ENCODE results near the gene NEUROD6.

NEUROD6 gene

DNA sequence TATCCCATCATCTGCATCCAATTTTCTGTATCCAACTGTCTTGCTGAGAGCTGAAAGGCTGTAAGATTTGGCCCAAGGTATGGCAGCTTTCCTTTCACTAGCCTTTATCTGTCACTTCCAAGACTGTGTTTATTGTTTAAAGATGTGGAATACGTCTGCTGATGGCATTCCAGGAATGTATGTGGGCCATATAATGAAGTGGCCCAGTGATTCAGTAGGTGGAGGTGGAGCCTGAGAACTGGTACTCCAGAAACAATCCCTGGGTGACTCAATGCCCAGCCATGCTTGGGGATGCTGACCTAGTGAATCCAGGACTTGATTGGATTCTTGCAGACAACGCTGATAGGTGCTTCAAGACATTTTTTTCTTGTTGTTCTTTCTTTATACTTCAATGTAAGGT lies 13.5 kb downstream of the NEUROD6 start:
- no peak for DNase-seq

DNA sequence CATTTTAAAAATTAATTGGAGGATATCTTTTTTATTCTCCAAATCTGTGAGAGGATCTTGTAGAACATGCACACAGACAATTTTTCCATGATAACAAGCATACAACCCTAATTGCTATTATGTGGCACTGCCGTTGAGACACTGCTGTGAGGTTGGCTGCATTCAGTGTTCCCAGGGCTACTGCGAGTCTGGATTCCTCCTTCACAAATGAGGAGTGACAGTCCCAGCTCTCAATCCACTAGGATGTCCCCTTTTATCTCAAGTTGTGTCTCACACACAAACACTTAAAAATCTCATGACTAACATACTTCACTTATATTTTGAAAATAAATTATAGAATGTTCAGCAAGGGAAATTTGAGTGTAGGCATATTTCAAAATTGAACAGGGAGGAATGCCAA lies 14.1 kb downstream of the NEUROD6 start:
- DNase-seq, result no peak

DNA sequence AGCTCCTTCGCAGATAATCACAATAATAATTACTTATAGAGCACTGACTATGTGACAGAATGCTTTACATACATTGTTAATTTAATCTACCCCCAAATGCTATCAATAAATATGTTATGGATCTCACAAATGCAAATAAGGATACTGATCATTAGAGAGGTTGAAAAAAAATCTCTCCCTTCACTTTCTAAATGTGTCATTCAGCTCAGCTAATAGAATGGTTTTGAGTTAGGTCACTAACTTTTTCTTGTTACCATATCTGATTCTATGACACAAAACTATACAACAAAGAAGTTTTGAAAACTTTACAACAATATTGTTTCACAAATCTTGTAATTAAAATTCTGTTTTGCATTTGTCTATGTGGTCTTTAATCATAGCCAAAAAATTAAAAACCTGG lies 17.4 kb downstream of the NEUROD6 start:
- no peak for DNase-seq

DNA sequence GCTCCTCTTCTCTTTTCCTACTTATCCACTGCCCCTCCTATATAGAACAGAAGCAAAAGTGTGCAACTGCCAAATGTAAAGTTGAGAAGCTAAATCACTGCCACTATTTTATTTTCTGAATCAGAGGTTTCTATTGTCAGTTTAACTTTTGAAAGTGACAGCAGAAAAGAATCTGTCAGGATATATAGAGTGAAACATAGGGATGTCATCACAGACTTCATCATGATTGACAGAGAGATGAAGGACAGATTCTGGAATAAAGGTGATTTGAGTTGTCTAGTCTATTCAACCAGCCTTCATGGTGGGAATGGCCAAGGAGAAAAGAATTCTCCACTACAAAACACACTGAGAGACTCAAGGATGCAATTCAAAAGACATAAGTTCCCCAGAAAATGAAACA lies 19.9 kb downstream of the NEUROD6 start:
- no peak for DNase-seq

DNA sequence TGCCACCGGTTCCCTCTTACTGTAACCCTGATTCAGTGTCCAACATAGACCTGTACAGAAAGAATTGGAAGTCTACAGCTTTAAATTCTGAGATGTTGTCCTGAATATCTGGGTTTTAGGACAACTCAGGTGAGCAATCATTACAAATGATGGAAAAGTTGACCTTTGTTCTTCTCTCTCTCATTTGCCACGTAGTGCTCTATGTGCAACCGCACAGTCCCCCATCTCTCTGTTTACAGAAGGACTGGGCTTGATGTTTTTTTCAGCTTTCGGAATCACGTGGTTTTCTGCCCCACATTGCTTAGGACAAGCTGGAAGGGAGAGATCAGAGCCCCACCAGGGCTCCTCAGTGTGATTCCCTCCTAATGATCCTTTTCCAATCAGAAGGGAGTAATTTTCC lies 22.2 kb downstream of the NEUROD6 start:
- DNase-seq, result no peak

DNA sequence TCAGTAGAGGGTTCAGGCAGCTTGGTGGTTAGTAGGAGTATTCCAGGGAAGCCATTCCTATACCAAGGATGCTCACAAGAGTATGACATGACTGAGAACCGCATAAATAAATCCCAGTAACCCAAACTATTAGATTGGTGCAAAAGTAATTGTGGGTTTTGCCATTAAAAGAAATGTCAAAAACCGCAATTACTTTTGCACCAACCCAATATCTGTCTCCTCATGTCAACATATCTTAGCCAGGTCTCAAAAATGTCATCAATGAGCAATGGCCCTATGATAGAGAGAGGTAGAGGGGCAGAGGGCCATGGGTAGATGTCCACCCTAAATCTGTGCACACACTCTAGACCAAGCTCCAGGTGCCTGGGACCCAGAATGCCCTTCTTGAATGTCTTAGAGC lies 23.6 kb downstream of the NEUROD6 start:
- no peak for DNase-seq

DNA sequence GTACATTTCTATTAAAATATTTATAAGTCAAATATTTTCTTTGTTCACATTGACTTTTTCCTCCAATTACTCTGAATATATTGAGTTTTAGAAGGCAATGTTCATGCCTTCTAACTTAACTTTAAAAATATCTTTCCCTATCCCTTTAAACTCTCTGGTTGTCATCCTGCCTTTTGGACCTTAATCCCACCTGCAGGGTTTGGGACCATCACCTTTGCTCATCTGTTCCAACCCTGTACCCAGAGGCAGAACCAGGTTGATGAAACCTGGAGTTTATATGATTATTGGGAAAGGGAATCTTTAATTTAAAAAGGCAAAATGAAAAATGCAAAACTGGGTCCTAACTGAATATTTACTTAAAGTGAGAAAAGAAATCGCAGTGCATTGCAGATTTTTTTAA lies 24.8 kb downstream of the NEUROD6 start:
- DNase-seq, result no peak

DNA sequence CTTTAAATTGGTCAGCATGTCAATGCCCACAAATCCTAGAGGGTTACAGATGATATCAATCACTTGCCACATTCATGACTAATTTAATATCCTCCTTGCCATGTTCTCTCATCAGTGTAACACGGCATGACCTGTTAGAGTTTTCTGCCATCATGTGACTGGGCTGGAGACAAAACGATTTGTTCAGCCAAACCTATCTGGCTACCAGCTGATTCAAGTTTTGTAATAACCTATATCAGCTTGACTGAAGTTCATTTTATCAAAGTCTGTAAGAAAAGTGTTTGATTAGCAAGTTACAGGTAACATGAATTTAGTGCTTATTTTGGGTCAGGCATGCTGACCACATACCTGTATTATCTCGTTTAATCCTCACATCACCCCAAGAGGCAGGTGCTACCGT lies 25.7 kb downstream of the NEUROD6 start:
- no peak for DNase-seq

DNA sequence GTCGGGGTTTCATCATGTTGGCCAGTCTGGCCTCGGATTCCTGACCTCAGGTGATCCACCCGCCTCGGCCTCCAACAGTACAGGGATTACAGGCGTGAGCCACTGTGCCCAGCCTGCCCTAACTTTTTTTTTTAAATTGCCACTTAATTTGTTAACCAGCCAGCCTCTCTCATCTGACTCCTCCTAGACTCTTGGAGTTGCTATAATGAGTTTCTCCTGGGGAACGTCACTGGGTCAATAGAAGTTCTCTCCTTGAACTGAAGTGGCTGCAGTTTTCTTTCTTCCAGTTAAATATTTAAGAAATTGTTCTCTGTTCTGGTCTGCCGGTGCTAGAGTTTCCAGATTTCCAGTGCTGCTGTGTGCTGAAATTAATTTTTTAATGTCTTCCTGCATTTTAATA lies 27.6 kb downstream of the NEUROD6 start:
- DNase-seq, result no peak

DNA sequence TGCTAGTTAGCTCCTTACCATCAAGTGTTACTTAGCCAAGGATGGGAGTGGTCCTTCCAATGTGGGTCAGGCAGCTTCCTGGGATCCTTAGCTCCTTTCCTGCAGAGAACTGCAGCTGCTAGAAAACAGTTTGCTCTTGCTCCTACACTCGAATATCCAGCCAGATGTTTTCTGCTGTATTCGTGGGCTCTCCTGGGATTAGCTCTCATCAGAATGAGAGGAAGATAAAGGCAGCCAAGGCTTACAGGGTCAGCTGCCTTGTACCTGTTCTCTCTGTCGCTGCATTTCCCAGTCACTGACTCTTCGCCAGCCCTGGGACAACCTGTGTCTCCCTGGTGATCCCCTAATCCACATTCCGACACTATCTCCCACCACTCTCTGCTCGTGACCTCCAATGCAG lies 29.0 kb downstream of the NEUROD6 start:
- DNase-seq, result no peak

DNA sequence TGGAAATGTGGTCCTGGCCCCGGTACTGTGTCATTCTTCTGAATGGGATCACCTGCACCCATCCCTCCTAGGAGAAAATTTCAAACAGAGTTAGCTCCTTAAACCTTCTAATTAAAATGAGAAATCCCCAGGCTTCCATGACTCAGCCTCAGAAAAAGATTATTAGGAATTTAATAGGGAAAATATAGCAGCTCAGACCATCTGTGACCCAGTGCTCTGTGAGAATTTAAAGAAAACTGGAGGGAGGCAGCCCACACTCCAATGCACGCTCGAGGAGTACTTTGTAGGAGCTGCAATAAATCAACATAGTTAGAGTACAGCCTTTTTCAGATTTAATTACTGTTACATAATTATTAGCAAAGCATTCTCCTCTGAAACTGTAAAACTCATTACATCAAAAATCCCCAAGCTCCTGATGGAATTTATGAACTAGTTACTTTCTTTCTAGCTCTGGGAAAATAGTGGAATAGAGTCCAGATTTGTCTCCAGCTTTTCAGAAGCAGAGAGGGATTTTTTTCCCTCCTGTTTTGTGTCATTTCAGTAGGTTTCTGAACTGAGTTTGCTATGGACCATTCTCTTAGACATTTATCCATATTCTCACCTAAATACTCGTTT lies 30.1 kb downstream of the NEUROD6 start:
- no peak for DNase-seq

DNA sequence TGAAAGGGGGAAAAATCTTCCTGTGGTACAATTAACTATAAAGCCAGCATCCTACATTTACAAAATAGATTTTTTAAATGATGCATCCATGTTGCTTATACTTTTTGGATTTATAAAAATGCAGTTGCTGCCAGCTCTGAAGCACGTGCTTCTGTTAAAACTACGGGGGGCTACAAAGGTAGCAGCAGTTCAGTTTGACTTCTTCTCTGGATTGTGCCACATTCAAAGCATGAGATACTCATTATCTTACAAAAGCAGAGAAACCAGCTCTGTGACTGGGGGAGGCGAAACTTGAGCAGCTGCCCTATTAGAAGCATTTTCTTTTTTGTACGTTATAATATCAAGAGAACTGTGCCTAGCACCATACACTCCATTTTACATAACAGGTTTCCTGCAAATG lies 31.1 kb downstream of the NEUROD6 start:
- DNase-seq, result no peak

DNA sequence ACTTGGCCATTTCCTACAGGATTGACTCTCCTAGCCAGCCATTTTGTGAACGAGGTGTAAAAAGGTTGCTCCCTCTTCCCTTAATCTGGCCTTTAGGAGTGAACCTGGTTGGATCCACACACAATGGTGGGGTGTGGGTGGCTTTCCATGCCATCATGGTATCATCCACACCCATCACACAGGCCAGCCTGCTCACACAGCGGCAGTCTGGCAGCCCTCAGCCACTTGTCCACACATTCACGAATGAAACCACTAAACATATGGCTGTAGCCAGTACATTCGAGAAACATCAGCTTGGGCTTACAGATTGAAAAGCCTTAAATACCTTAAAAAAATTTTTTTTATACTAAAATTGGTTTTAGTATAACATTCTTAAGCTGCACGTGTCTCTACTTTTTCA lies 31.9 kb downstream of the NEUROD6 start:
- no peak for DNase-seq

DNA sequence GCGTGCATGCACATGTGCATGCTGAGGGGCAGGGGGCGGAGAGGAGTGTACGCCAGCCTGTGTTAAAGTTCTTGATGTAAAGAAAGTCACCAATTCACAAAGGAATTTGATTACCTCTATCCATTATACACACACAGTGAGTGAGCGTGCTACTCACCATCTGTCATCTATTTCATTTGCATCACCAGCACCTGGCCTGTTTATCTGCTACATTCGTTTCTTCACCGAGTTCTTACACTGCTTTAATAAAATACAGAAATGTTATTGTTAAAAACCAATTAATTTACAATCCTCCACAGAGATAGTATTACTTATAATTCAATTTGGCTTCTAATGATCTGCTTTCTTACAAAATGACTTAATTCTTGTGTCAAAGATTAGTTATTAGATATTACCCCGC lies 32.6 kb downstream of the NEUROD6 start:
- DNase-seq, result no peak

DNA sequence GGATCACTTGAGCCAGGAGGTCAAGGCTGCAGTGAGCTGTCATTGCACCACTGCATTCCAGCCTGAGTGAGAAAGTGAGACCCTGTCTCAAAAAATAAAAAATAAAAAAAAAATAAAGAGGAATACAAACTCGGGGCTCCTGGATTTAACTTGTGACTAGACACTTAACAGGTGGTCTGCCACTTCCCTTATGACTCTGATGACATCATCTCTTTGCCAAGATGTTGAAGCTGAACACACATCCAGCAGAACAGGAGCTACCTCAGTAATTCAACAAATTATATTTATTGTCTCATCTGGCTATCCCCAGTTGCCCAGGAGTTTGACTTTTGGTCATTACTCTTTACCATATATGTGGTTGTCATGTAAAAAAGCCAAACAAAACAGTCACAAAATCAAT lies 35.3 kb downstream of the NEUROD6 start:
- DNase-seq, result no peak

DNA sequence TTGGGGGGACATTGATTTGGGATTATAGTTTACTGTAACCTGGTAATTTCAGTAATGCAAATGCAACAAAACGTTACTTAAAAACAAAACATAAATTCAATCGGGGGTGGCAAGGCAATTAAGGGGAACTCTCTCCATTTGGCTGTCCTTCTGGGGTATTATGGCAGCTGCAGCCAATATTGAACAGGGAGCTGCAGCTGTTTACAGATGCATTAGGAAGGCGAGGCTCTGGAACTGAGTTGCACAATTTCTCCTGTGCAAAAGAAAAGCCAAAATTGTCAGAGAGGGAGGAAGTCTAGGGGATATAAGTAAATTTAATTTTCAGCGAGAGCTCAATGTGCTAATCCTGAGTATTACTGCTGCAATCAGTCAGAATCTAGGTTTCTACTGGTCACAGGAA lies 36.1 kb downstream of the NEUROD6 start:
- DNase-seq, result no peak

DNA sequence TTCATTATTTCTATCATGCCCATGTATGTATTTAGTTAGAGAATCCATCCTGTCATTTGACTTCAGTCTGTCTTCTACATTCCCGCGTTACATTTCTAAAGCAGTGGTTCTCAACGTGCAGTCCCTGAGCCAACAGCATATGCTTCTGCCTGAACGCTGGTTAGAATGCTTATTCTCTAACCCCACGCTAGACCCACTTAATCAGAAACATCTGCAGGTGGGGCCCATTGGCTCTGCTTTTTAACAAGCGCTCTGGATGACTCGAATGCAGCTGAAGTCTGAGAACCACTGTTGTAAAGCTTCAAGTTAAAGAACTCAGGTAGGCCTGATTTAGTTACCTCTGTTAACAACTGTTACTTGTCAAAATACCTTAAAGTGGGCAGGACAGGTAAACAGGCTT lies 38.2 kb downstream of the NEUROD6 start:
- no peak for DNase-seq

DNA sequence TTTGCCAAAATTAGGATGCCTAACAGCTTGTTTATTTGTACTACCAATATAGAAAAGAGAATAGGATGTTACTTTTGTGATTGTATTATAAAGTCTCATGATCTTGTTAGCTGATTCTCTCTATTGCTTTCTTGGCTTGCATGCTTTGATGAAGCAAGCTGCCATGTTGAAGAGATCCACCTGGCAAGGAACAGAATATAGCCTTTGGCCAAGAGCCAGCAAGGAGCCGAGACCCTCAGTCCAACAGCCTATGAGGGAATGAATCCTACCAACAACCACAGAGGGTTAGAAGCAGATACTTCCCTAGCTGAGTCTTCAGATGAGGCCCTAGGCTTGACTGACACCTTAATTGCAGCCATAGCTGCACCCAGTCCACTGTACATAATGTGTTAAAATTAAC lies 41.2 kb downstream of the NEUROD6 start:
- DNase-seq, result no peak

DNA sequence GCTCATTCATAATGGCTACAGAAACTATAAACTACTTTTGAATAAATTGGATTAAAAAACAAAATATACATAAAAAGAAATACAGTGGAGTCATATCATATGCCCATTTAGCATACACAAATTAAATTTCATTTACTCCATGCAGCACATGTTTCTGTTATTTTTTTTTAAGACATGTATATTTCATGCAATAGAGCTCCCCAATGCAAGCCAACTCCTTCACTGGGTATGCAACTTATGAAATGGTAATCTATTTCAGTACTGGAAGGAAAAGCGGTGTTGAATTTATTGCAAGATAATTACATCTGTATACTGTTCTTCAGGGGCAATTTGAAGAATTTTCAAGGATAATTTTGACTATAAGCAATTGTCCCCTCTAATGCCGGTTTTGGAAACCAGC lies 49.9 kb downstream of the NEUROD6 start:
- no peak for DNase-seq

Measured in activated CD8-positive, alpha-beta memory T cell treated with anti-CD3 and anti-CD28 coated beads for 24 hours (primary cell).